H9 (cell line): ENCODE measurements around the gene RIMBP2. TPM values are rescaled to one million over a fixed set of nuclear protein-coding genes. Genes with fewer than 3 reads are reported as not detected.

Source experiments
- DNase-seq: peaks from one replicate; pipeline ENCODE4 v3.0.0-alpha.2; 2017
- H2AFZ ChIP-seq: one replicate; pipeline ENCODE4 v1.6.1; 2013; ENCODE audit warnings: mild to moderate bottlenecking, low read length, control low read depth, moderate library complexity
- H2AK5ac ChIP-seq: 2 replicates; pipeline ENCODE4 v1.6.1; 2013; ENCODE audit warnings: low read length, control low read depth, mixed read lengths; ENCODE audit not compliant: insufficient read length
- H2BK120ac ChIP-seq: one replicate; pipeline ENCODE4 v1.6.1; 2013; ENCODE audit warnings: low read depth, mild to moderate bottlenecking, low read length, control low read depth, inconsistent platforms; ENCODE audit not compliant: poor library complexity, severe bottlenecking
- H2BK12ac ChIP-seq: 2 replicates; pipeline ENCODE4 v1.6.1; 2013; ENCODE audit warnings: low read length, control low read depth, mixed read lengths, low read depth; ENCODE audit not compliant: insufficient read length
- H2BK15ac ChIP-seq: 2 replicates; pipeline ENCODE4 v1.6.1; 2013; ENCODE audit warnings: low read depth, low read length, control low read depth
- H2BK20ac ChIP-seq: one replicate; pipeline ENCODE4 v1.6.1; 2013; ENCODE audit warnings: low read depth, mild to moderate bottlenecking, low read length, control low read depth, inconsistent platforms; ENCODE audit not compliant: poor library complexity, severe bottlenecking
- H2BK5ac ChIP-seq: 2 replicates; pipeline ENCODE4 v1.6.1; 2013; ENCODE audit warnings: low read length, control low read depth, mixed read lengths; ENCODE audit not compliant: insufficient read length
- H3K14ac ChIP-seq: 2 replicates; pipeline ENCODE4 v1.6.1; 2013; ENCODE audit warnings: low read length, control low read depth; ENCODE audit not compliant: insufficient read depth
- H3K18ac ChIP-seq: 2 replicates; pipeline ENCODE4 v1.6.1; 2013; ENCODE audit warnings: low read depth, mild to moderate bottlenecking, mixed read lengths, low read length, control low read depth; ENCODE audit not compliant: insufficient read length
- H3K23ac ChIP-seq: 2 replicates; pipeline ENCODE4 v1.6.1; 2013; ENCODE audit warnings: low read length, control low read depth, mixed read lengths, low read depth; ENCODE audit not compliant: insufficient read length
- H3K23me2 ChIP-seq: 2 replicates; pipeline ENCODE4 v1.6.1; 2013; ENCODE audit warnings: low read depth, mild to moderate bottlenecking, mixed read lengths, low read length, control low read depth; ENCODE audit not compliant: insufficient read length, poor library complexity, severe bottlenecking
- H3K27ac ChIP-seq: 2 replicates; pipeline ENCODE4 v1.5.1; 2013; ENCODE audit warnings: low read length, control low read depth, mixed read lengths, low read depth; ENCODE audit not compliant: insufficient read length
- H3K27me3 ChIP-seq: 2 replicates; pipeline ENCODE4 v1.6.1; 2013; ENCODE audit warnings: low read length, control low read depth, inconsistent platforms; ENCODE audit not compliant: insufficient read depth
- H3K4ac ChIP-seq: 2 replicates; pipeline ENCODE4 v1.6.1; 2013; ENCODE audit warnings: low read depth, mild to moderate bottlenecking, control low read depth, inconsistent platforms, low read length, moderate library complexity
- H3K4me1 ChIP-seq: 2 replicates; pipeline ENCODE4 v1.6.1; 2013; ENCODE audit warnings: low read length, control low read depth, inconsistent platforms; ENCODE audit not compliant: insufficient read depth
- H3K4me2 ChIP-seq: 2 replicates; pipeline ENCODE4 v1.6.1; 2013; ENCODE audit warnings: low read length, control low read depth, mixed read lengths; ENCODE audit not compliant: insufficient read length, insufficient read depth
- H3K56ac ChIP-seq: 2 replicates; pipeline ENCODE4 v1.6.1; 2013; ENCODE audit warnings: low read depth, mild to moderate bottlenecking, mixed read lengths, low read length, control low read depth; ENCODE audit not compliant: insufficient read length
- H3K79me1 ChIP-seq: 2 replicates; pipeline ENCODE4 v1.6.1; 2013; ENCODE audit warnings: low read depth, mild to moderate bottlenecking, moderate library complexity, low read length, control low read depth, inconsistent platforms; ENCODE audit not compliant: insufficient read depth, poor library complexity, severe bottlenecking
- H3K79me2 ChIP-seq: 2 replicates; pipeline ENCODE4 v1.6.1; 2013; ENCODE audit warnings: low read length, control low read depth, inconsistent platforms; ENCODE audit not compliant: insufficient read depth
- H3K9ac ChIP-seq: 2 replicates; pipeline ENCODE4 v1.6.1; 2013; ENCODE audit warnings: low read length, control low read depth, mixed read lengths; ENCODE audit not compliant: insufficient read length; ENCODE audit errors: extremely low read depth
- H3K9me3 ChIP-seq: one replicate; pipeline ENCODE4 v1.6.1; 2013; ENCODE audit warnings: low read depth, low read length, inconsistent platforms; ENCODE audit not compliant: control insufficient read depth
- H3T11ph ChIP-seq: one replicate; pipeline ENCODE4 v1.6.1; 2013; ENCODE audit warnings: mild to moderate bottlenecking, low read length, control low read depth, inconsistent platforms
- H4K20me1 ChIP-seq: one replicate; pipeline ENCODE4 v1.6.1; 2013; ENCODE audit not compliant: control insufficient read depth, insufficient read length, insufficient read depth
- H4K5ac ChIP-seq: 2 replicates; pipeline ENCODE4 v1.6.1; 2013; ENCODE audit warnings: low read depth, mild to moderate bottlenecking, mixed read lengths, low read length, control low read depth; ENCODE audit not compliant: insufficient read length
- H4K8ac ChIP-seq: replicated peaks from 2 replicates; pipeline ENCODE4 v1.6.1; 2013; ENCODE audit warnings: low read length, control low read depth, mixed read lengths, low read depth; ENCODE audit not compliant: insufficient read length
- H4K91ac ChIP-seq: 2 replicates; pipeline ENCODE4 v1.6.1; 2013; ENCODE audit warnings: low read depth, mild to moderate bottlenecking, moderate library complexity, mixed read lengths, low read length, control low read depth; ENCODE audit not compliant: insufficient read length
- H3K27ac Mint-ChIP-seq, 3 experiments: 2 replicates in 2 of 3; 3 replicates in 1 of 3; pipeline ENCODE4 v1.8.0; 2020 to 2021; ENCODE audit warnings: mixed read lengths in 3 of 3, mild to moderate bottlenecking in 1 of 3, moderate library complexity in 1 of 3
- H3K27me3 Mint-ChIP-seq: 2 replicates; pipeline ENCODE4 v1.8.0; 2021; ENCODE audit warnings: low read depth, mild to moderate bottlenecking, moderate library complexity, mixed read lengths
- H3K36me3 Mint-ChIP-seq, 3 experiments: 2 replicates in 2 of 3; 3 replicates in 1 of 3; pipeline ENCODE4 v1.8.0; 2020 to 2021; ENCODE audit warnings: low read depth in 3 of 3, mixed read lengths in 3 of 3; ENCODE audit not compliant: insufficient read depth in 1 of 3
- H3K4me1 Mint-ChIP-seq, 2 experiments: 2 replicates each; pipeline ENCODE4 v1.8.0; 2020; ENCODE audit warnings: mixed read lengths in 2 of 2
- H3K4me3 Mint-ChIP-seq, 2 experiments: 2 replicates in 1 of 2; 3 replicates in 1 of 2; pipeline ENCODE4 v1.8.0; 2020 to 2021; ENCODE audit warnings: mild to moderate bottlenecking in 2 of 2, mixed read lengths in 2 of 2, moderate library complexity in 1 of 2
- H3K9me3 Mint-ChIP-seq, 2 experiments: 2 replicates in 1 of 2; 3 replicates in 1 of 2; pipeline ENCODE4 v1.8.0; 2020; ENCODE audit warnings: mild to moderate bottlenecking in 2 of 2, mixed read lengths in 2 of 2, moderate library complexity in 1 of 2
- CTCF ChIP-seq: fragments of 200-600 bp; sonication (generic); conservative IDR thresholded peaks from 3 replicates; pipeline ENCODE4 v1.8.0; 2021; ENCODE audit warnings: antibody characterized with exemption, mild to moderate bottlenecking
- WGBS: extraction: QIAGEN DNeasy Blood & Tissue Kit; methylation state at CpG from one replicate; pipeline ENCODE4 v1.1.7; 2013; ENCODE audit warnings: missing lambda C conversion rate, low lambda C conversion rate, mixed read lengths; ENCODE audit not compliant: insufficient read length; ENCODE audit errors: extremely low coverage; 5-methylcytosine and 5-hydroxymethylcytosine counted together
- total RNA-seq: library from RNA; stranded (reverse); gene quantifications from 2 replicates; pipeline ENCODE4 v1.2.1, GENCODE V29; 2021

RIMBP2 gene
- total RNA-seq, 1 experiment from 2014 or later = 0.70 TPM

GRCh38 chr12:130452546-130452945 lies 263.6 kb downstream of the RIMBP2 start:
- Histone ChIP-seq H3K23ac (no peak overlapping the region), H2BK12ac (no peak overlapping the region), H4K20me1 (no peaks in the 10 kb centered on the region), H2AK5ac (no peak overlapping the region), H3K27me3 (no peaks in the 10 kb centered on the region), H3K27ac (no peak overlapping the region), H3K9ac (no peak overlapping the region), H3K14ac (no peak overlapping the region), H3T11ph (no peak overlapping the region), H2AFZ (no peak overlapping the region), H3K4ac (no peak overlapping the region), H4K8ac (no peak overlapping the region), H3K9me3 (no peaks in the 10 kb centered on the region), H3K79me1 (no peaks in the 10 kb centered on the region), H2BK120ac (no peak overlapping the region), H2BK15ac (no peak overlapping the region), H3K79me2 (no peaks in the 10 kb centered on the region), H2BK5ac (no peak overlapping the region), H2BK20ac (no peak overlapping the region), H3K18ac (no peak overlapping the region), H3K56ac (no peak overlapping the region), H3K23me2 (no peaks in the 10 kb centered on the region), H4K5ac (no peak overlapping the region), H4K91ac (no peak overlapping the region), H3K4me2 (no peak overlapping the region), H3K4me1 (no peaks in the 10 kb centered on the region)
- no CpG with 5 or more reads among the region's 10 CpGs for WGBS
- no peak for DNase-seq
- TF ChIP-seq CTCF = no peak
- Mint-ChIP-seq H3K27me3 (peaks cover 3% of the 10 kb centered on the region), H3K4me3 (no peak overlapping the region), H3K36me3 (no peaks in the 10 kb centered on the region), H3K4me1 (peaks cover 0 to 4% of the 10 kb centered on the region in 2 experiments; a peak in 2 of 4 replicates), H3K9me3 (no peaks in the 10 kb centered on the region), H3K27ac (no peak overlapping the region)
